22Rv1 (cell line): Measurements from ENCODE around the gene FGD1.

Experiments
- CTCF ChIP-seq: fragments of 450-650 bp; IDR thresholded peaks from 2 replicates; pipeline ENCODE4 v1.5.1; 2017; ENCODE audit warnings: mild to moderate bottlenecking
- ZFX ChIP-seq: fragments of 450-650 bp; IDR thresholded peaks from 2 replicates; pipeline ENCODE4 v1.6.1; 2017; ENCODE audit warnings: antibody characterized with exemption, borderline replicate concordance

GRCh38 chrX:54419559-54420302 is 76.3 kb downstream of the FGD1 start:
- TF ChIP-seq CTCF (no peak), ZFX (no peak)
